NCI-H510A treated with DMSO at 0.1 percent for 48 hours (cell line): ENCODE results near the gene SLC13A3.
A peak's percentile ranks its signal among the peaks of the same experiment; 100 is the strongest.

Source experiments
- DNase-seq: peaks from one replicate; lab custom pipeline; 2025; lab: John Stamatoyannopoulos, UW

SLC13A3 gene

DNA sequence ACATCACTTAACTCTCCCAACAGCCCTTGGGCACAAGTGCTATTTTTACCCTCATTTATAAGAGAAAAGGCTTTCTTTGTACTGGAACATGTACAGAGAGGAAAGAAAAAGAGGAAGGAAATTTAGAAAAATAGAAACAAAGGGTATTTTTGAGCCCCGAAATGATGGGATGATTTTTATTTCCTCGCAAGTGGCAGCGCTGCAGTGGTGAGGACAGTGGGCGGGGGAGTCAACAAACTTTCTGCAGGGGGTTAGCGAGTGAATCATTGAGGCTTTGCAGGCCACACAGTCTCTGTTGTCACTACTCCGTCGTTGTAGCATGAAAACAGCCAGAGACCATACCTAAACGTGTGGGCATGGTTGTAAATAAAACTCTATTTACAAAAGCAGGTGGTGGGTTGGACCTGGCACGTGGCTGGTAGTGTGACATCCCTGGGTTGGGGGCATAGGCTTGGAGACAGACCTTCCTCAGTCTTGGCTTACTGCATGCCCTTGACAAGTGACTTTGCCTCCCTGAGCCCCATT, 75.3 kb downstream of the SLC13A3 start:
- no peak for DNase-seq

DNA sequence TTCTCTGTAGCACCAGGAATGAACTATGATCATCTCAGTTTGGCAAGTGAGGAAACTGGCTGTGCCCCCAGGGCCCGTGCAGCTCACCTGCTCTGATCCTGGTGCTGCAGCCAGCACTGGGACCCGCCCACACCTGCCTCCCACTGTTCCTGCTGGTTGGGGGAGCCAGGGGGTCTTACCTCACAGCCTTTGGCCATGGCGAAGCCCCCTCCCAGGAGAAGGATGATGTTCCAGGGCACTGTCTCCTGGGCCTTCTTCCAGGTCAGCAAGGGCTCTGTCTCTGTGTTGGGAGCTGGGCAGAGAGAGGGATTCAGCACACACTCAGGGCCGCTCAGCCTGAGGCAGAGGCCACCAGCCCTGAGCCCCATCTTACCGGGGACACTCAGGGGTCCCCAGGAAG, 75.9 kb downstream of the SLC13A3 start:
- no peak for DNase-seq

DNA sequence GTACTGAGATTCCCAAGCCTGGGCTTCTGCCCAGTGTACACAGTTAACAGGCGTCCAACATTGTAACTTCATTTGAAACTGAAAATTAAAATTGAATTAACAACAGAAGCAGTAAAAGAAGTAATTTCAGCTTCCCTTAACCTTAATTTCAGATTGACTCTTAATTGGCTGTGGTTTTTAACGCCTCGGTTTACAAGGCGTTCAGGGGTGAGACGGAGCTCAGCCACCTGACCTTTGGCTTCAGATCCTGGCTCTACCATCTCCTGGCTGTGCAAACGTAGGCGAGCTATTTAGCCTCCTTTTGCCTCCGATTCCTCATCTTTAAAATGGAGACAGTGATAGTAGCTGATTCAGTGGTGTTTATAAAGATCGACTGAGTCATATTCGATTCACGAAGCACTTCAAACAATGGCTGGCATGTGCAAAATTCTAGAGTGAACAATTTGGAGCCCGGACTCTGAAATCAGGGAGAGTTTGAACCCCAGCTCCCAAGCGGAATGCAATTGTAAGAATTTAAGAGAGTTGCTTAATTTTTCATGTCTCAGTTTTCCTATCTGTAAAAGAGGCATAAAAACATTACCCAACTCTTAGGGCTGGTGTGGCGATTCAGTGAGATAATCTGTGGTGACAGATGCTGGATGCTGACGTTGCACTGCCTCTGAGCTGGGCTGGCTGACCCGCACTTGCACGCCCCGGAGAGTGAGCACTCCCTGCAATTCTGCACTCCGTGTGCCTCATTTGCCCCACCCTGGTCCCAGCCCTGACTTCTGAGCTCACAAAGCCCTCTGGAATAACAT, 77.3 kb downstream of the SLC13A3 start:
- DNase-seq, result no peak

DNA sequence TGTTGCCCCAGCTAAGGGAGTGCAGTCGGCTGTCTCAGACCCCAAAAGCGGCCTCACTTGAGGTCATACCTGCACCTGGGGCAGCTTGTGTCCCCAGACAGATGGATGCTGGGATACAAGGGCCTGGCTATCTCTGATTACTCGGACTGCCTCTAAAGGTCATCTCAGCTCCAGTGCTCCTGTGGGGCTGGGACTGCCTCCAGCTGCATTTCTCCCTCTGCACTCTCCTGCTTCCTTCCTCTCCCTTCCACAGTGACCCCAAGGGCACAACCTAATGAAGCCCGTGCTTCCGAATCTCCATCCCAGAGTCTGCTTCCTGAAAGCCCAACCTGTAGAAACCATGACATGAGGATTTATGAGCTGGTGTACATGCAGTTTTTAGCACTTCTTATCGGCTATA, 78.0 kb downstream of the SLC13A3 start:
- DNase-seq, result no peak

DNA sequence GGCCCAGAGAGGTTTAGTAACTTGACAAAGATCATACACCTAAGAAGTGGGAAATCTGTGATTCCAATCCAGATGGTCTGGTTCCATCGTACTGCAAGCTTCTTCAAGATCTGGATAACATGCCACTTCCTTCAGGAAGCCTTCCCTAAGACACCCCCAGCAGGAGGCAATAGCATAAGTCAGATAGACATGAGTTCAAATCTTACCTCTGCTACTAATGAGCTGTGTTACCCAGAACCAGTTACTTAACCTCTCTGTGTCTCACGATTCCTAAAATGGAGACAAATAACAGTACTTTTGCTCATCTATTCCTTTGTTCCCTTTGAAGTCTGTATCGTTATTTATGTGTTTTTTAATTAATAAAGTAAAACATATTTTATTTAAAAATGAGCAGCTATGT, 78.5 kb downstream of the SLC13A3 start:
- no peak for DNase-seq

DNA sequence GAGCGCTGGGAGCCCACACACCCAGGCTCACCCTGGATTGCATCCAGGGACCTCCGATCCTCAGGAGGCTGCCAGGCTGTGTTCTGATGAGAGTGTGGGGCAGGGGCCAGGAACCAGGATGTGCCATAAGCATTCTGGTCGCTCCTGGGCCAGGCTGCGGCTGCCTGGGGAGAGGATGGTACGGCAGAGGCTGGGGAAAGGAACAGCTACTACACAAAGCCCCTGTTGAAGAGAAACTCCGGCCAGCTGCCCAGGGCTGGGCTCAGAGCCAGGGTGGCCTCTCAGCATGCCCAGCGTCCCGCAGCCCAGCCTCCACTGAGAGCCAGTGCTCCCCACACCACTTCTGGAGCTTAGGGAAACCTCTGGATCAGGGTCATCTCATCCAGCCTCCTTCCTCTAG, 79.1 kb downstream of the SLC13A3 start:
- no peak for DNase-seq

DNA sequence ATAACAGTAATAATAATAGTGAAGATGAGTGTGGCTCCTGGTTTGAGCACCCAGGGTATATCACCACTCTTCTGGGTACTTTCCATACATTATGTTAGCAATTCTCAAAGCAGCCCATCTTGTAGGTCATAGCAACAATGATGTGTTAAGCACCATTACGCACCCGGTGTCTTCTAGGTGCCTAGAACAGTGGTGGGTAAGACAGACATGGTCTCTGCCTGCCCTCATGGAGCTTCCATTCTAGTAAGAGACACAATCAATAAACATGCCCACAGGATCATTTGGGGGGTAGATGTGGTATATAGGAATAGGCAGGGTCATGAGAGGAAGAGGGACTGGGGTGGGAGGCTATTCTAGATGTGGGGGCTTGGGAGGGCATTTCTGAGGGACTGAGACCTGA, 79.8 kb downstream of the SLC13A3 start:
- DNase-seq, result no peak

DNA sequence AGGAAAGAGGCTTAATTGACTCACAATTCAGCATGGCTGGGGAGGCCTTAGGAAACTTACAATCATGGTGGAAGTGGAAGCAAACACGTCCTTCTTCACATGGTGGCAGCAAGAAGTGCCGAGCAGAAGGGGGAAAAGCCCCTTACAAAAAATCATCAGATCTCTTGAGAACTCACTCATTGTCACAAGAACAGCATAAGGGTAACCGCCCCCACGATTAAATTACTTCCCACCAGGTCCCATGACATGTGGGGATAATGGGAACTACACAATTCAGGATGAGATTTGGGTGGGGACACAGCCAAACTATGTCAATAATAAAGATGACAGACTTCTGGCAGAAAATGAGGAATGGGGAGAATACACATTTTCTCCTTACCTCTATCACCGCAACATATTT, 80.3 kb downstream of the SLC13A3 start:
- no peak for DNase-seq

DNA sequence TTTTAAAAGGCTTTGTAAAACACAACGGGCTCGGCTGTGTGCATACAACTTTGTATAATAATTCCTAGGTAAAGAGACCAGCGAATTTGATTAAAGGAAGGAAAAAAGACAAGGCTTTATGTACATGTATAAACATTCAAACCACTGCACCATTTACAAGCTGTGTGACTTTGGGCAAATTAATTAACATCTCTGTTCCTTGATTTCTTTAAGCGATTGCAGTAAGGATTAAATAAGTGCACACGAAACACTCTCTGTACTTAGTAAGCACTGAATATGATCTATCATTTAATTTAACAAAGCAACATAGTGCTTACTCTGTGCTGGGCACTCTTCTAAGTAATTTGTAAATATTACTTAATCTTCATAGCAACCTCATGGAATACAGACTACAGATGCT, 81.3 kb downstream of the SLC13A3 start:
- no peak for DNase-seq

DNA sequence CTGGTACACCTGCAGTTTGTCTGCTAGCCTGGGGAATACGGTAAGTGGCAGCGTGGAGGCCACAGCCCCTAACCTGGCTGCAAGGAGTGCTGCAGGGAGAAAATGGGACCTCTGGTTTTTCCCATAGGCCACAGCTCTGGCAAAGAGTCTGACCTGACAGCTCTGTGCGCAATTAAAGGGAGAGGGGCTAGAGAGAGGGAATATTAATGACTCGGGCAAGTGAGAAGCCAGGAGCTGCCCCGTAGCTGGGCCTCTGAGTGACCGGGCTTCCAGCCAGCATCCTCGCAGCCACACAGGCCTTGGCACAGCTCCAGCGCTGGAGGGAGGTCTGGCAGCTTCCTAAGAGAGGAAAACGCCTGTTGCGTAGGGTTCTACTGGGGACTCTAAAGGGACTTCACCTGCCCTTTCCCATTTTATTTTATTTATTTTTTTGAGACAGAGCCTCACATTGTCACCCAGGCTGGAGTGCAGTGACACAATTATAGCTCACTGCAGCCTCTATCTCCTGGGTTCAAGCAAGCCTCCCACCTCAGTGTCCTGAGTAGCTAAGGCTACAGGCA, 82.6 kb downstream of the SLC13A3 start:
- peak; percentile 72 for DNase-seq

DNA sequence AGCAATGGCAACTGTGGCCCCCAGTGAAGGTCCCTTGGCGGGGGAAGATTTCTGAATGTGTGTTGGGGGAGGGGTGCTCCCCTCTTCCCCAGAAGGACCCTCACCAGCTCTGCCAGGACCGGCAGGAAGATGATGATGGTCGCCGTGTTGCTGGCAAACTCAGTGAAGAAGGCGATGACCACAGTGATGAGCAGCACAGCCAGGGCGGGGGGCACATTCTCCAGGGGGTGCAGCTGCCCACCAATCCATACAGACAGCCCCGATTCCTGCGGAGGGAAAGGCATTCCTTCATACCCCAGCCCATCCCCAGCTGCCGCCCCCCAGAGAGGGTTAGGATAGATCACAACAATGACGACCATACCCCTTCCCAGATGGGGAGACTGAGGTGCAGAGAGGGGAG, 85.1 kb downstream of the SLC13A3 start:
- DNase-seq, result no peak

DNA sequence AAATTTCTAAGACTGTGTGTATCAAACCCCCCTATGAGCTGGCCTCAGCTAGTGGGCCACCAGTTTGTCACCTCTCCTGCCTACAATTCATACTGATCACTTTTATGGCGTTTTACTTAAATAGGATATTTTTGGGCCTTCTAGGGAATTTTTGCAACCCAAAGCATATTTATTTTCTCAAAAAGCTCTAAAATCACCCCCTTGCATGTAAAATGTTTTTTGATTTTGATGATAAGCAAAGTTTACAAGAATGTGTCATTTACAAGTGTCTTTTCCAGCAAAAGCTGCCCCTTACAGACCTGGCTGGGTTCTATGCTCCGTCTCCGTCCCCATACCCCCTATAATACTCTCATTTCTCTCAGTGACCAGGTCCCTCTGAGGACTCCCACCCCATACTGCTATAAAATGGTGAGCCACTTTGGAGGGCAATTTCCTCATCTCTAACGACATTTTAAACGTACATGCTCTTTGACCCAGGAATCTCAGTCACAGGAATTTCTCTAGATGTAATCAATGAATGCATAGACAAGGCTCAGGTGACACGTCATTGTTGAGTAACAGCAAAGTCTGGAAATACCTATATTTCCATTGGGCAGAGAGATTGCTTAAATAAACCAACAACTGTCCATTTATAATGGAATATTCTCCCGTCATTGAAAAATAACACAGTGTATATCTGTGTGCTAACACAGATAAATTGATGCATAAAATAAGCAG, 86.9 kb downstream of the SLC13A3 start:
- no peak for DNase-seq

DNA sequence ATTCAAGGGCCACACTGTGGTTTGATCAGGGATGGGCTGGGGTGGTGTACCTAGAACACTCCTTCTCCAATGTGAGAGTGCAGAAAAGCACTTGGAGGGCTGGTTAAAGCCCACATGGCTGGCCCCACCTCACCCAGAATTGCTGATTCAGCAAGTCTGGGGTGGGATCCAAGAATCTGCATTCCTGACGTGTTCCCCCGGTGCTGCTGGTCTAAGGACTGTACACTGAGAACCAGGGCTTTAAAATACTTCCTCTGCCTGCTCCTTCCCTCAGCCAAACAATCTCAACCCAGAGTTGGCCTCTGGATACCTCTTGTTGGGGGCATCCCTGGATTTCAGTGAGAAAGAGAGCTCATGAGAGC, 87.4 kb downstream of the SLC13A3 start:
- DNase-seq, result no peak

DNA sequence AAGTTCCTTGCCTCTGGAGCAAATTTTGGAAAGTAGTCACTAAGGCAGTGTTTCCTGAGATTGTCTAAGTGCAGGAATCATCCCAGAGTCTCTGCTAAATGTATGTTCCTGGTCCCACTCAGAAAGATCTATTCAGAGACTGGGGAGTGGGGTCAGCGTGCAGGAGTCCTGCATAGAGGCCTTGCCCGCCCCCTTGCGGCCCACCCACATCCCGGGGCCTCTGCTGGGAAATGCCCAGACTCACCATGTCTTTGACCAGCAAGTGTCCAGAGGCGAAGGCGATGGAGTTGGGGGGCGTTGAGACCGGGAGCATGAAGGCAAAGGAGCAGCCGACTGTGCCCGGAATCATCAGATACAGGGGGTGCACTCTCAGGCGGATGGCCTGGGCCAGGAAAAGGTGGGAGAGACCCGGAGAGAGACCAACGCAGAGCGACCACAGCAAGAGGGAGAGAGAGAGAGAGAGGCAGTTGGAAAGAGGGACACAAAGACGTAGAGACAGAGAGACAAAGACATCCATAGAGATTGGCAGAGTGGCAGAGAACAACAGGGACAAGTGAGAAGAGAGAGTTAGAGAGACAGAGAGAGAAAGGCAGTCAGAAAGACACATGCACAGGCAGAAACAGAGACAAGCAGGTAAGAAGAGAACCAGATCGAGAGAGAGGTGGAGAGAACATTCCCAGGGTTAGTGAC, 87.9 kb downstream of the SLC13A3 start:
- no peak for DNase-seq

DNA sequence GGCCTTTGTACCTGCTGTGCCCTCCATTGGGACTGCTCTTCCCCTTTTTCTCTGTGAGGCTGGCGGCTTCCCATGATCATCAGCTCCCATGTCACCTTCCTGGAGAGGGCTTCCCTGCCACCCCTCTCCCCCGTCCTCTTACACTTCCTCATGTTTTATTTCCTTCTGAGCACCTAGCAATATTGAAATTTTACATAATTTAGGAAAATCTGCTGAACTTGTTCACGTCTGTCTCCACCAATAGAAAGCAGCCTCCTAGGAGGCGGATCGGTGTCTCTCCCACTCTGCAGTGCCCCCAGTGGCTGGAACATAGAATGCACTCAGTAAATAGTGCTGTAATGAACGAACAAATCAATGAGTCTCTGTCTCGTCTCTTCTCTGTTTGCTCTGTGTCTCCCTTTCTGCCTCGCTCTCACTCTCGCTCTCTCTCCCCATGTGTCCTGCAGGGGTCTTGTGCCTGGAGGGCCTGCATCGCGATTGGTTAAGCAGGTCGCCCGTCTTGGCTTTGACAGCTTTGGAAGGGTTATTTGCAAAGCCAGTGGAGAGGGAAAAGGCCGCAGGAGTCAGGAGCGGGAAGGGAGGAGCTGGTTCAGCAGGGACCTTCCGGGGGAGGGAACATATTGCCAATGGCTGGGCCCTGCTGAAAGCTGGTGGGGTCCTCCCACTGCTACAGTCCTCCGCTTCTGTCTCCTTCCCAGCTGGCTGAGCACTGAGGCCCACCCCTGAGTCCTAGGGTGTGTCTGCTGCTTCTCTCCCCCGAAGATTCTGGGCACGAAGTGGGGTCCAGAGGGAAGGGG, 88.7 kb downstream of the SLC13A3 start:
- DNase-seq, result no peak

DNA sequence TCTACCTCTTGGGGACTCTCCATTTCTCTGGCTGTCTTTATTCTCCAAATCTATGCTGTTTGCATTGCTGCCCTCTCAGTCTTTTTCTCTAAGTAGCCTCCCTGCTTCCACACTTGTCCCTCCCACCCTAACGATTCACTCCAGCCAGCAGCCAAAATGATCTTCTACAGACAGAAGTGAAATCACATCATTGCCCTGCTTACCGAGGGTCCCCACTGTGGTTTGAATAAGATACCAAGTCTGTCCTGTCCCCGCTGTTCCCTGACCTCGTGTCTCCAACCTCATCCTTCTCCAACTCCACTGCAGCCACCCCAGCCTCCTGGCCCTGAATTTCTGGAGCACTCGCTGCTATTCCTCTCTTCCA, 89.3 kb downstream of the SLC13A3 start:
- DNase-seq, result no peak

DNA sequence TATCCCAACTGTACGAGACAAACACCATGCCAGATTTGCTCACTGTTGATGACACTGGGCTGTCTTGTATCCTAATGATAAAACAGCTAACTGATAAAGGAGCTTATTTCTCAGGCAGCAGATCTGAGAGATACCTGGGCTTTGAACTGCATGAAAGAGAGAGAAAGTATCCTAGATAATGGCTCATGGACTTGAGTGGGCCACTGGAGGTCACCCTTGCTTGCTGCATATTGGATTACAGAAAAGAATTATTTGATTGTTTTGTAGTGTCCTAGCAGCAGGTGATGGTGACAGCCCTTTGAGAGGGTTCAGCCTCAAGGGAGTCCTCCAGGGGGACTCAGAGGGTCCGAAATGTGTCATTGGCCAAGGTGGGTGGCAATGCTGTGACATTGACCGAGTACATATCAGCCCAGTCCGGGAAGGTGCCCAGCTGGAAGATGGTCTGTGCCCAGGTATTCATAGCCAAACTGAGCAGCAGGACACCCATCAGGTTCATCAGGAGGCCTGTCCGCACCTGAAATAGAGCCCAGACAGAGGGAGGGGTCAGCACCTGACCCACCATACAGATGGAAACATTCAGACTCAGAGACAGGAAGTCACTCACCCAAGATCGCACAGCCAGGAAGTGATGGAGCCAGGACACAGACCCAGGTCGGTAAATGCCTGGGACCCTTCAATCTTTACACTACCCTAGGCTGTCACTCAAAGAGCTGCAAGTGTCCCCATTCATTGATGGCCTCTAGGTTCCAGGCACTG, 91.4 kb downstream of the SLC13A3 start:
- no peak for DNase-seq

DNA sequence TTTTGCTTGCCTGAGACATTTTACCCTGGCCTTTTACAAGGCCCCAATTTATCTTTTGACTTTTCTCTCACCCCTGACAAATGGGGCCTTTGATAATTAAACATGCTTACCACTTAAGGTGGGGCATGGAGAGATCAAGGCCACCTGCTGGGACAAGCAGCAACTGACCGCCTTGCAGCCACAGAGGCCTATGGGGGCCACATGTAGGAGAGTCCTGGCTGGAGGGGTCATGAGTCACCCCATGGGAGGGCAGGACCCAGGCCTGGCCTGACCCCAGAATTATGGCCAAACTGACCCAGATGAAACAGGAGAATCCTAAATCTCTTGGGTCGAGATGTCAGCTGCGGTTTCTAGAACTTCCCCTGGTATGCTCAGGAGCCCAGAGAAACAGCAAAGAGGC, 92.3 kb downstream of the SLC13A3 start:
- no peak for DNase-seq

DNA sequence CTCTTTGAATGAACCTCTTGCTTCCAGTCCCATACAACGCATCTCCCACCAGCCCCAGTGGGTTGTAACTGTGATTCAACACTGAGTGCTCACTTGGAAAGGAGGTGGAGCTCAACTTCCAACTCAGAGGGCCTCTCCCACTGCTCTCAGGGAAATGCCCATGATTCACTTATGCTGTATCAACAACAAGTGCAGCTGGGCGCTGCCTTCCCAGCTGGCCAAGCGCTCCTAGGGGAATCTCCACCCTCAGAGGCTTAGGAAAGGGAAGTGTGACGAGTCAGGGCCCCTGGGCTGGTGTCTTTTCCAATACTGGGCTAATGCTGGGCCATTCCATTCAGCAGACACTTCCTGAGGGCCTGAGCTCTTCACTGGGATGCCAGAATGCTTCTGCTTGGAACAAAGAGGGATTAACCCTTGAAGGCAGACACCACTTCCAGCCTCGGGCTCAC, 92.7 kb downstream of the SLC13A3 start:
- peak; percentile 47 for DNase-seq

DNA sequence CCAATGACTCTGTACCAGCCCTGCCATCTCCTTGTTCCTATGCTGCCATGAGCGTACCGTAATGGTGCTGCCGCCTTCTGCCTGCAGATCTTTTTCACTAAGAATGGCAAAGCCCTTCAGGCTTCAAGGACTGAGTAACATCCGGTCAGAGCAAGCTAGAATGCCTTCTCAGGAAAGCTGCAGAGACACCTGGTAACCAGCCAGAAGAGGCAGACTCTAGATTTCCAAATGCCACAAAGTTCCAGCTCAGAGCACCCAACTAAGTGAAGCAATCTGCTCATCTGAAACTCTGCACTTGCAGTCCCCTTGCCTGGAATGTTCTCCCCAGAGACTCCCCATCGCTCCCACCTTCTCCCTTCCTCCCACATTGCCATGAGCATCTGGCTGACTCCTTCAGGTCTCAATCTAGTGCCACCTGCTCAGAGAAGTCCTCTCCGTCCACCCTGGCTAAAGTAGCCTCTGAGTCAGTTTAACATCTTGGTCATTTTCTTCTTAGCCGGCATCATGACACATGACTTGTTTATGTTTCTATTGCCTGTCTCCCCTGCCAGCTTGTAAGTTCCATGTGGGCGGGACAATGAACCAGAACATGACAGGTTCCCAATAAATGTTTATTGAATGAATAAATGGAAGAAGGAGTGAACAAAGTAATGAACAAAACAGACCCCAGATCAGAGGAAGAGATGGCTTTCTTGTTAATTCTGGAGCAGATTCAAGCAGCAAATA, 93.9 kb downstream of the SLC13A3 start:
- DNase-seq, result peak; percentile 11
